AG09319 (cell line): ENCODE results near the gene ENDOV.

ENCODE experiments used
- DNase-seq: peaks from one replicate; pipeline ENCODE4 v3.0.0-alpha.2; 2010; ENCODE audit warnings: low read depth; ENCODE audit errors: extremely low read depth
- TF ChIP-seq, protein P1 (sequence below): IDR thresholded peaks from 2 replicates; pipeline ENCODE4 v1.5.1; 2011; ENCODE audit warnings: low read depth, mild to moderate bottlenecking, inconsistent platforms, low read length, moderate library complexity

Gene ENDOV

GRCh38 chr17:80429356-80430275 lies 14.6 kb downstream of the ENDOV start:
- DNase-seq, result no peak
- TF ChIP-seq, protein P1, sequence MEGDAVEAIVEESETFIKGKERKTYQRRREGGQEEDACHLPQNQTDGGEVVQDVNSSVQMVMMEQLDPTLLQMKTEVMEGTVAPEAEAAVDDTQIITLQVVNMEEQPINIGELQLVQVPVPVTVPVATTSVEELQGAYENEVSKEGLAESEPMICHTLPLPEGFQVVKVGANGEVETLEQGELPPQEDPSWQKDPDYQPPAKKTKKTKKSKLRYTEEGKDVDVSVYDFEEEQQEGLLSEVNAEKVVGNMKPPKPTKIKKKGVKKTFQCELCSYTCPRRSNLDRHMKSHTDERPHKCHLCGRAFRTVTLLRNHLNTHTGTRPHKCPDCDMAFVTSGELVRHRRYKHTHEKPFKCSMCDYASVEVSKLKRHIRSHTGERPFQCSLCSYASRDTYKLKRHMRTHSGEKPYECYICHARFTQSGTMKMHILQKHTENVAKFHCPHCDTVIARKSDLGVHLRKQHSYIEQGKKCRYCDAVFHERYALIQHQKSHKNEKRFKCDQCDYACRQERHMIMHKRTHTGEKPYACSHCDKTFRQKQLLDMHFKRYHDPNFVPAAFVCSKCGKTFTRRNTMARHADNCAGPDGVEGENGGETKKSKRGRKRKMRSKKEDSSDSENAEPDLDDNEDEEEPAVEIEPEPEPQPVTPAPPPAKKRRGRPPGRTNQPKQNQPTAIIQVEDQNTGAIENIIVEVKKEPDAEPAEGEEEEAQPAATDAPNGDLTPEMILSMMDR, result no peak

GRCh38 chr17:80430446-80431245 lies 15.7 kb downstream of the ENDOV start:
- no peak for DNase-seq

DNA sequence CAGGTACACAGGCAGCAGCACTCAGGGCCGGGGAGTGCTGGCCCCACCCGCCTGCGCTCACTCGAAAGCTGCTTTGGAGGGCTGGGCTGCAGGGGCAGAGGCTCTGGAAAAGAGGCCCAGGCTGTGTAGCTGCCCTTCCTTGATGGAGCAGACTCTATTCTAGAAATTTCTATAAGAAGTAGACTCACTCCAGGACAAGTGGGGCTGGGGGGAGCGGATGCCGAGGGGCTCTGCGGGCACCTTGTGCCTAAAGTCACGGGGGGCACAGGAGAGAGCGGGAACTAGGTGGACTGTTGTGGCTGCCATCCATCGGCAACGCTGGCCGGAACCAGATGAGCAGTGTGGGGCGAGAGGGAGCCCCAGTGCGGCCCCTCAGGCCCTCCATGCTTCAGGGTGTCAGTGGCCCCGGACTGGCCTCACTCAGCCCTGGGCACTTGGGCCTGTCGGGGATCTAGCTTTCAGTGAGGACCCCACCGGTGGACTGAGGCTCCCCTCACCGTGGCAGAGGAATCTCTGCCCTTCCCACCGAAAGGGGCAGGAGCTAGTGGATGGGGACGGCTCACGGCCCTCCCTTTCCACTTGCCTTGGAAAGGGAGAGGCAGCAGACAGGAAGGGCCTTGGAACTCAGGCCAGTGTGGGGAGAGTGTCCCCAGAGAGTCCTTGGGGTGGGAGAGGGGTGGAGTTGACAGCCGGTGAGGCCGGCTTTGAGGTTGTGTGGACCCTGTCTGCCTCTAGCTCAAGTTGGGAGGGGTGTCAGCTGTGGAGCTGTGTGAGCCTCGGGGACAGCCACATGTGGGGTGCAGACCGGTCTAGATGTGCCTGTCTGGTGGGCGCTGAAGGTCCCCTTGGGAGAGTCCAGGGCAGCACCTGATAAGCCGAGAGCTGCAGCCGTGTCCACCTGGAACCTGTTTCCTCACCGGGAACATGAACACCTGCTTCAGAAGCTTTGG lies 16.6 kb downstream of the ENDOV start:
- TF ChIP-seq, protein P1, result no peak
- DNase-seq, result no peak

More at GRCh38 chr17:80430446-80431245, 15.7 kb downstream of the ENDOV start:
- TF ChIP-seq, protein P1, result no peak

- DNase-seq, result no peak
- TF ChIP-seq, protein P1, result no peak
Measured at GRCh38 chr17:80432350-80432955, 17.5 kb downstream of the ENDOV start.

- TF ChIP-seq, protein P1, result no peak
Measured at GRCh38 chr17:80432961-80433550, 18.1 kb downstream of the ENDOV start.

GRCh38 chr17:80433916-80434666 lies 19.1 kb downstream of the ENDOV start:
- TF ChIP-seq, protein P1, result no peak

More at GRCh38 chr17:80432961-80433550, 18.1 kb downstream of the ENDOV start:
- DNase-seq, result no peak

More at GRCh38 chr17:80433916-80434666, 19.1 kb downstream of the ENDOV start:
- DNase-seq, result no peak
